H9 (cell line): Measurements from ENCODE around the gene MIOS. TPM values are rescaled to one million over a fixed set of nuclear protein-coding genes. Genes with fewer than 3 reads are reported as not detected.

Source experiments
- DNase-seq: peaks from one replicate; pipeline ENCODE4 v3.0.0-alpha.2; 2017
- H2AFZ ChIP-seq: one replicate; pipeline ENCODE4 v1.6.1; 2013; ENCODE audit warnings: mild to moderate bottlenecking, low read length, control low read depth, moderate library complexity
- H2AK5ac ChIP-seq: 2 replicates; pipeline ENCODE4 v1.6.1; 2013; ENCODE audit warnings: low read length, control low read depth, mixed read lengths; ENCODE audit not compliant: insufficient read length
- H2BK120ac ChIP-seq: one replicate; pipeline ENCODE4 v1.6.1; 2013; ENCODE audit warnings: low read depth, mild to moderate bottlenecking, low read length, control low read depth, inconsistent platforms; ENCODE audit not compliant: poor library complexity, severe bottlenecking
- H2BK12ac ChIP-seq: 2 replicates; pipeline ENCODE4 v1.6.1; 2013; ENCODE audit warnings: low read length, control low read depth, mixed read lengths, low read depth; ENCODE audit not compliant: insufficient read length
- H2BK15ac ChIP-seq: 2 replicates; pipeline ENCODE4 v1.6.1; 2013; ENCODE audit warnings: low read depth, low read length, control low read depth
- H2BK20ac ChIP-seq: one replicate; pipeline ENCODE4 v1.6.1; 2013; ENCODE audit warnings: low read depth, mild to moderate bottlenecking, low read length, control low read depth, inconsistent platforms; ENCODE audit not compliant: poor library complexity, severe bottlenecking
- H2BK5ac ChIP-seq: 2 replicates; pipeline ENCODE4 v1.6.1; 2013; ENCODE audit warnings: low read length, control low read depth, mixed read lengths; ENCODE audit not compliant: insufficient read length
- H3K14ac ChIP-seq: 2 replicates; pipeline ENCODE4 v1.6.1; 2013; ENCODE audit warnings: low read length, control low read depth; ENCODE audit not compliant: insufficient read depth
- H3K18ac ChIP-seq: 2 replicates; pipeline ENCODE4 v1.6.1; 2013; ENCODE audit warnings: low read depth, mild to moderate bottlenecking, mixed read lengths, low read length, control low read depth; ENCODE audit not compliant: insufficient read length
- H3K23ac ChIP-seq: 2 replicates; pipeline ENCODE4 v1.6.1; 2013; ENCODE audit warnings: low read length, control low read depth, mixed read lengths, low read depth; ENCODE audit not compliant: insufficient read length
- H3K23me2 ChIP-seq: 2 replicates; pipeline ENCODE4 v1.6.1; 2013; ENCODE audit warnings: low read depth, mild to moderate bottlenecking, mixed read lengths, low read length, control low read depth; ENCODE audit not compliant: insufficient read length, poor library complexity, severe bottlenecking
- H3K27ac ChIP-seq: 2 replicates; pipeline ENCODE4 v1.5.1; 2013; ENCODE audit warnings: low read length, control low read depth, mixed read lengths, low read depth; ENCODE audit not compliant: insufficient read length
- H3K27me3 ChIP-seq: 2 replicates; pipeline ENCODE4 v1.6.1; 2013; ENCODE audit warnings: low read length, control low read depth, inconsistent platforms; ENCODE audit not compliant: insufficient read depth
- H3K4ac ChIP-seq: 2 replicates; pipeline ENCODE4 v1.6.1; 2013; ENCODE audit warnings: low read depth, mild to moderate bottlenecking, control low read depth, inconsistent platforms, low read length, moderate library complexity
- H3K4me1 ChIP-seq: 2 replicates; pipeline ENCODE4 v1.6.1; 2013; ENCODE audit warnings: low read length, control low read depth, inconsistent platforms; ENCODE audit not compliant: insufficient read depth
- H3K4me2 ChIP-seq: 2 replicates; pipeline ENCODE4 v1.6.1; 2013; ENCODE audit warnings: low read length, control low read depth, mixed read lengths; ENCODE audit not compliant: insufficient read length, insufficient read depth
- H3K56ac ChIP-seq: 2 replicates; pipeline ENCODE4 v1.6.1; 2013; ENCODE audit warnings: low read depth, mild to moderate bottlenecking, mixed read lengths, low read length, control low read depth; ENCODE audit not compliant: insufficient read length
- H3K79me1 ChIP-seq: 2 replicates; pipeline ENCODE4 v1.6.1; 2013; ENCODE audit warnings: low read depth, mild to moderate bottlenecking, moderate library complexity, low read length, control low read depth, inconsistent platforms; ENCODE audit not compliant: insufficient read depth, poor library complexity, severe bottlenecking
- H3K79me2 ChIP-seq: 2 replicates; pipeline ENCODE4 v1.6.1; 2013; ENCODE audit warnings: low read length, control low read depth, inconsistent platforms; ENCODE audit not compliant: insufficient read depth
- H3K9ac ChIP-seq: 2 replicates; pipeline ENCODE4 v1.6.1; 2013; ENCODE audit warnings: low read length, control low read depth, mixed read lengths; ENCODE audit not compliant: insufficient read length; ENCODE audit errors: extremely low read depth
- H3K9me3 ChIP-seq: one replicate; pipeline ENCODE4 v1.6.1; 2013; ENCODE audit warnings: low read depth, low read length, inconsistent platforms; ENCODE audit not compliant: control insufficient read depth
- H3T11ph ChIP-seq: one replicate; pipeline ENCODE4 v1.6.1; 2013; ENCODE audit warnings: mild to moderate bottlenecking, low read length, control low read depth, inconsistent platforms
- H4K20me1 ChIP-seq: one replicate; pipeline ENCODE4 v1.6.1; 2013; ENCODE audit not compliant: control insufficient read depth, insufficient read length, insufficient read depth
- H4K5ac ChIP-seq: 2 replicates; pipeline ENCODE4 v1.6.1; 2013; ENCODE audit warnings: low read depth, mild to moderate bottlenecking, mixed read lengths, low read length, control low read depth; ENCODE audit not compliant: insufficient read length
- H4K8ac ChIP-seq: replicated peaks from 2 replicates; pipeline ENCODE4 v1.6.1; 2013; ENCODE audit warnings: low read length, control low read depth, mixed read lengths, low read depth; ENCODE audit not compliant: insufficient read length
- H4K91ac ChIP-seq: 2 replicates; pipeline ENCODE4 v1.6.1; 2013; ENCODE audit warnings: low read depth, mild to moderate bottlenecking, moderate library complexity, mixed read lengths, low read length, control low read depth; ENCODE audit not compliant: insufficient read length
- H3K27ac Mint-ChIP-seq, 3 experiments: 2 replicates in 2 of 3; 3 replicates in 1 of 3; pipeline ENCODE4 v1.8.0; 2020 to 2021; ENCODE audit warnings: mixed read lengths in 3 of 3, mild to moderate bottlenecking in 1 of 3, moderate library complexity in 1 of 3
- H3K27me3 Mint-ChIP-seq: 2 replicates; pipeline ENCODE4 v1.8.0; 2021; ENCODE audit warnings: low read depth, mild to moderate bottlenecking, moderate library complexity, mixed read lengths
- H3K36me3 Mint-ChIP-seq, 3 experiments: 2 replicates in 2 of 3; 3 replicates in 1 of 3; pipeline ENCODE4 v1.8.0; 2020 to 2021; ENCODE audit warnings: low read depth in 3 of 3, mixed read lengths in 3 of 3; ENCODE audit not compliant: insufficient read depth in 1 of 3
- H3K4me1 Mint-ChIP-seq, 2 experiments: 2 replicates each; pipeline ENCODE4 v1.8.0; 2020; ENCODE audit warnings: mixed read lengths in 2 of 2
- H3K4me3 Mint-ChIP-seq, 2 experiments: 2 replicates in 1 of 2; 3 replicates in 1 of 2; pipeline ENCODE4 v1.8.0; 2020 to 2021; ENCODE audit warnings: mild to moderate bottlenecking in 2 of 2, mixed read lengths in 2 of 2, moderate library complexity in 1 of 2
- H3K9me3 Mint-ChIP-seq, 2 experiments: 2 replicates in 1 of 2; 3 replicates in 1 of 2; pipeline ENCODE4 v1.8.0; 2020; ENCODE audit warnings: mild to moderate bottlenecking in 2 of 2, mixed read lengths in 2 of 2, moderate library complexity in 1 of 2
- CTCF ChIP-seq: fragments of 200-600 bp; sonication (generic); conservative IDR thresholded peaks from 3 replicates; pipeline ENCODE4 v1.8.0; 2021; ENCODE audit warnings: antibody characterized with exemption, mild to moderate bottlenecking
- WGBS: extraction: QIAGEN DNeasy Blood & Tissue Kit; methylation state at CpG from one replicate; pipeline ENCODE4 v1.1.7; 2013; ENCODE audit warnings: missing lambda C conversion rate, low lambda C conversion rate, mixed read lengths; ENCODE audit not compliant: insufficient read length; ENCODE audit errors: extremely low coverage; 5-methylcytosine and 5-hydroxymethylcytosine counted together
- total RNA-seq: library from RNA; stranded (reverse); gene quantifications from 2 replicates; pipeline ENCODE4 v1.2.1, GENCODE V29; 2021

Gene MIOS
- total RNA-seq, 1 experiment from 2014 or later, result 46.4 TPM

- Histone ChIP-seq H3K4me1 (no peaks in the 10 kb centered on the region), H3K27me3 (no peaks in the 10 kb centered on the region), H3K23ac (no peak overlapping the region), H3K9ac (no peak overlapping the region), H4K20me1 (no peaks in the 10 kb centered on the region), H2BK20ac (no peak overlapping the region), H2AK5ac (no peak overlapping the region), H4K91ac (no peak overlapping the region), H3K4me2 (no peak overlapping the region), H2BK120ac (no peak overlapping the region), H3K14ac (no peak overlapping the region), H2BK15ac (no peak overlapping the region), H2BK12ac (no peak overlapping the region), H3K18ac (no peak overlapping the region), H3K4ac (no peak overlapping the region), H3K23me2 (no peaks in the 10 kb centered on the region), H3K27ac (no peak overlapping the region), H2BK5ac (no peak overlapping the region), H4K5ac (no peak overlapping the region), H3K56ac (no peak overlapping the region), H3T11ph (no peak overlapping the region), H3K79me1 (no peaks in the 10 kb centered on the region), H2AFZ (no peak overlapping the region), H3K9me3 (no peaks in the 10 kb centered on the region), H4K8ac (no peak overlapping the region), H3K79me2 (no peaks in the 10 kb centered on the region)
- Mint-ChIP-seq H3K36me3 (no peaks in the 10 kb centered on the region), H3K4me1 (peaks cover 0 to 6% of the 10 kb centered on the region in 2 experiments; a peak in 1 of 4 replicates), H3K27ac (no peak overlapping the region), H3K27me3 (no peaks in the 10 kb centered on the region), H3K4me3 (no peak overlapping the region), H3K9me3 (no peaks in the 10 kb centered on the region)
- no peak for DNase-seq
- no peak for TF ChIP-seq CTCF
- no CpG with 5 or more reads among the region's 2 CpGs for WGBS
Measured at GRCh38 chr7:7537711-7538110, 29.0 kb upstream of the MIOS start.
